ENCODE results near the gene MBNL3.
"Not testable (repeated sequence)": the region's sequence is repeated elsewhere in the genome, so short reads cannot be mapped to it uniquely, and the experiment has no call there.

The MBNL3 gene

DNA sequence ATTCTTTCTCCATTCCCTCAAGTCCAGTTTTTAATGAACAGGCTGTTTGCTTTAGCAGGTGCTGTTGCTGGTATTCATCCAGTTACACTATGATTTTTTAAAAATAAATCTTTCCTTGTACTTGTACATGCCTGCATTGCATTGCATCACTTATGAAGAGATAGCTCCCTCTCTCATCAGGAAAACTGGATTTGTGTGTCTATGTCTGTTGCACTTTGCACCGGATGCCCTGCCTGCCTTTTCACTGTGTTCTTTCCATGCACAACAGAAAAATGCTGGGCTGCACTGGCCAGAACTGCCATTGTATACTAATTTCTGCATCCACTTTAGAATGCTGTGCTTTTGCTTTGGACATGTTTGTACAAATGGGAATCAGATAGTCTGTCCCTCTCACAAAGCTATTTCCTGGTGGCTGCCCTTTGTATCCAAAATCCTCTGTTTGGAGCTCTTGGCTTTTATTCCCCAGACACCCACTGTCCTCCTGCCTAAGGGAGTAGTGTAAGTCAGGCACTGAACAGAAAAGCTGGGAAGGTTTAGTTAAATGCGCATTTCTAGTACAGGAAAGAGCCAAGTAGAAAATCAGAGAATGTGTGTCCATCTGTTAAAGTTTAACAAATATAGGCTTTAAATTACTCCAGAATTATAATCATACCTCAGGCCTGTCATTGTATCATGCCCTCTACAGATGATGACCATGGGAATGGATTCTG lies 119.1 kb downstream of the MBNL3 start:
- no peak for DNase-seq (ENCODE audit: low read depth)

DNA sequence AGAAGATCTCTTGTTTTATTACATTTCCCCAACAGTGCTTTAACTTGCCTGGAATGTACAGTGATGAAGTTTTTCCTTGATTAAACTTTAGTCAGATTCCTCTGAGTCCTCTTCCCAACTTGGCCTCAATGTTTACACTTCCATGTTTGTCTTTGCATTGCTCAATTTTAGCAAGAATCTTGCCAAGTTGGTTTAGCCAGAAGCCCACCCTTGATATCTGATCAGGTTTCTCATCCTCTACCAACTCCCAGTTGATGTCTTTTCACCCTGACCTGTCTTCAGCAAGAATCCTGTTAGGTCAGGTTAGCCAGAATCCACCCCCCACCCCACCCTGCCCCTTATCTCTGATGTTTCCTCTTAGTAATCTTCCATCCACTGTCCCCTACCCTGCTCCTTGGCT lies 120.9 kb downstream of the MBNL3 start:
- DNase-seq (ENCODE audit: low read depth): no peak

DNA sequence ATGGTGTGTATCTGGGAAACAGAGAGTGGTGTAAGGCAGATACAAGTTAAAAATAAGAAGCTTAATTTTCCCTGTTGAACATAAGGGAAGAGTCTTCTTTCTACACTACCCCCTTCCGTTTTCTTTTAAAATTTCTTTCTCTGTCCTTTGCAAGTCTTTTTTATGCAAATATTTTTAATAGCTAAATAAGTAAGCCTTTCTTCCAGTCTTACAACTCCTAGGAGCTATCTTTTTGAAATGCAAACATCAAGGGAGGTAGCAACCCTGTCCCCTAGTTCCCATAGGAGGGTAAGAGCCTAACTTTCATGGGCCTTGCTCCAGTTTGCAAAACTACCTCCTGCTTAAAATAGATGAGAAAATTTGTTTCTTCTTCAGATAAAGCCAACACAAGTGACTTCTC lies 121.5 kb downstream of the MBNL3 start:
- no peak for DNase-seq (ENCODE audit: low read depth)

DNA sequence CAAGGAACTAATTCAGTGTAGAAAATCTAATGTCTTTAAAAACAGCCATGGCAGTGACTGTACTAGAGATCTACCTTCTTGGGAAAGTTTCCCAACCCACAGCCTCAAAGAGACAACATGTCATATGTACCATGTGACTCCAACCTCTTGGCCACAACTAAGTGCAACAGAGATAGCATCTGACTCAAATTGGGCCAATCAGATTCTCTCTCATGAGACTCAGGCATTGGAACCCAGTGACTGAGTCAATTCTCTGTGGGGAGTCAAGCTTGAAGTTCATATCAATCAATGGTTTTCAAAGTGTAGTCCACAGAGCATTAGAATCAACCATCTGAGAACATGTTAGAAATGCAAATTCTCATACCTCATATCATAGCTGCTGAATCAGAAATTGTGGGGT lies 123.3 kb downstream of the MBNL3 start:
- DNase-seq (ENCODE audit: low read depth): no peak

GRCh38 chrX:132364313-132364712 lies 124.5 kb downstream of the MBNL3 start:
- no peak for DNase-seq (ENCODE audit: low read depth)

- no peak for DNase-seq (ENCODE audit: low read depth)
Measured at GRCh38 chrX:132353430-132353829, 135.4 kb downstream of the MBNL3 start.

- DNase-seq (ENCODE audit: low read depth): no peak
Measured at GRCh38 chrX:132336172-132336571, 152.7 kb downstream of the MBNL3 start.

DNA sequence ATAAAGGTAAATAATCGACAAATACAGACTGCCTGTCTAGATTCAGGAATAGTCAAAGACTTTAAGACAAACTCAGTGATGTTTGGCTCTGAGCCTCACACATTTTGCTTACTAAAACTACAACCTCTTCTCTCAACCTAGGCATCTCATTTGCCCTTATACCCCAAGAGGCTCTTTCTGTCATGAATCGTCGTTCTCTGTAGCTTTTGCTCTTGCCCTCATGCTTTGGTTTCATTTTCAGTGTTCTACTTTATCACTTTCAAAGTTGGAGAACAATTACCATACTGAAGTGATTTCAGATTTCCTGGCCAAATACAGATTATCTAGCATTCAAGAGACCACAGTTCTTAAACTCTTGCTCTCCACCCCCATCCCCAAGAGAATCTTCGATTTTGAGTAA lies 155.5 kb downstream of the MBNL3 start:
- no peak for DNase-seq (ENCODE audit: low read depth)

DNA sequence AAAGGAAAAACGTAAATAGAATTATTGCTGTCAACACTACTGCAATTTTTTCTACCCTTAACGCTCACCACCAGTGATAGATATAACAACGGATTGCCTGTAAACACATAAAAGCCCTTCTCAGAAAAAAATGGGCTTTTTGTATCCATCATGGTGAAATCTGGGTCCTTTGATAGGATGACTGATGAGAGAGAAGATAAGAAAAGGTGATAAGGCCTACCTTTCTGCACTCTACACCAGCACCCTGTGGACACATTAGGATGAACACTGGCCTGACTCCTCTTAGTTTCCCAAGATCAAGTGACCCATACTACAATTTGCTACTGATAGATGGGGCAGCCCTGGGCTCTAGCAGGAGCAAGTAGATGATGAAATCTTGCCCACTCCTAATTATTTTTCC lies 157.3 kb downstream of the MBNL3 start:
- DNase-seq (ENCODE audit: low read depth): no peak

GRCh38 chrX:132331000-132331399 lies 157.8 kb downstream of the MBNL3 start:
- DNase-seq (ENCODE audit: low read depth): no peak

DNA sequence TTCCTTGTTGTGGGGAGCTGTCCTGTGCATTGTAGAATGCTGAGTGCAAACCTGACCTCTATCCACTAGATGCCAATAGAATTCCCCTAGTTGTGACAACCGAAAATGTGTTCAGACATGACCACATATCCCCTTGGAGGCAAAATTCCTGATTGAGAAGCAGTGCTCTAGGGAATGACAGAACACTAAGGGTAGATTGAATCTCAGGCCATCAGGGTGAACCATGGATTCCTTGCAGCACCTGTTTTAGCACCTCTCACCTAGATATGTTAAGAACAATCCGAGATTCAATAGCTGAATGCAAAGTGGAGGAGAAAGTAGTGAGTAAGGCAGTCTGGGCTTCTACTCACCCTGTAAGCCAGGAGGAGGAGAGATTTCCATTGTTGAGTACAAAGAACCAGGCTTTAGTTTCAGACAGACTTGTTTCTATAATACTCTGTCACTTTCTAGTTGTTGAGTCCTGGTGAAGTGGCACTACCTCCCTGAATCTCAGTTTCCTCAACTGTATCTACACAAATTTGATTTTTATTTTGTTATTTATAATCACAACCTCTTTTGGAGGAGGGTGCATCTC lies 158.6 kb downstream of the MBNL3 start:
- no peak for DNase-seq (ENCODE audit: low read depth)

GRCh38 chrX:132326960-132327359 lies 161.9 kb downstream of the MBNL3 start:
- not testable (repeated sequence) for DNase-seq (ENCODE audit: low read depth)

Data from EH (cell line).